VCaP (cell line): ENCODE results near the gene LAMC1.

ENCODE experiments used
- H3K27ac ChIP-seq: fragments of 450-650 bp; 2 replicates; pipeline ENCODE4 v1.5.1; 2017
- CTCF ChIP-seq: fragments of 450-650 bp; conservative IDR thresholded peaks from 2 replicates; pipeline ENCODE4 v1.5.1; 2017; ENCODE audit warnings: mild to moderate bottlenecking, moderate library complexity

The LAMC1 gene

GRCh38 chr1:183152180-183152579 lies 129.0 kb downstream of the LAMC1 start:
- TF ChIP-seq CTCF = no peak
- H3K27ac ChIP-seq = no peak overlapping the region

- no peak for TF ChIP-seq CTCF
- H3K27ac ChIP-seq = peak overlapping the region; percentile 8; the same call in 1 of the 2 replicates
Observed at GRCh38 chr1:183155939-183156338, 132.7 kb downstream of the LAMC1 start.

- no peak for TF ChIP-seq CTCF
- peak overlapping the region; percentile 65 for H3K27ac ChIP-seq
Observed at GRCh38 chr1:183159960-183160359, 136.7 kb downstream of the LAMC1 start.

- TF ChIP-seq CTCF = no peak
- H3K27ac ChIP-seq = no peak overlapping the region
Observed at GRCh38 chr1:183161391-183161790, 138.2 kb downstream of the LAMC1 start.

- no peak overlapping the region for H3K27ac ChIP-seq
- TF ChIP-seq CTCF = no peak
Observed at GRCh38 chr1:183163316-183163715, 140.1 kb downstream of the LAMC1 start.

- TF ChIP-seq CTCF = no peak
Observed at GRCh38 chr1:183164340-183164739, 141.1 kb downstream of the LAMC1 start.

GRCh38 chr1:183164963-183165362 lies 141.7 kb downstream of the LAMC1 start:
- no peak for TF ChIP-seq CTCF
- H3K27ac ChIP-seq = no peak overlapping the region

More at GRCh38 chr1:183164340-183164739, 141.1 kb downstream of the LAMC1 start:
- no peak overlapping the region for H3K27ac ChIP-seq

- H3K27ac ChIP-seq = no peak overlapping the region
- no peak for TF ChIP-seq CTCF
Observed at GRCh38 chr1:183165456-183165855, 142.2 kb downstream of the LAMC1 start.
